WTC11 (cell line): ENCODE measurements around the gene SLN. TPM values are rescaled to one million over a fixed set of nuclear protein-coding genes. Genes with fewer than 3 reads are reported as not detected.

Experiments used
- ATAC-seq: fragments of 200-7000 bp; cut with Tn5 transposase; 2 replicates; pipeline ENCODE4 v1.10.0; 2021; ENCODE audit warnings: mild to moderate bottlenecking, moderate library complexity
- CTCF ChIA-PET: fragments of 300-600 bp; sonication (Branson Sonifier 250); formaldehyde crosslinking; loops from one replicate; lab custom pipeline; 2021; ENCODE audit warnings: antibody characterized with exemption; lab: Charles Lee
- POLR2A ChIA-PET: fragments of 350-600 bp; sonication (Branson Sonifier 250); formaldehyde crosslinking; loops from one replicate; lab custom pipeline; 2021; ENCODE audit warnings: antibody characterized with exemption; lab: Charles Lee
- DNase-seq: peaks from one replicate; pipeline ENCODE4 v3.0.0; 2021; ENCODE audit warnings: low spot score
- H3K27ac Mint-ChIP-seq: 2 replicates; pipeline ENCODE4 v1.8.0; 2021; ENCODE audit warnings: mixed read lengths
- H3K27me3 Mint-ChIP-seq: 2 replicates; pipeline ENCODE4 v1.8.0; 2021; ENCODE audit warnings: low read depth, mild to moderate bottlenecking, moderate library complexity, mixed read lengths
- H3K36me3 Mint-ChIP-seq: 2 replicates; pipeline ENCODE4 v1.8.0; 2021; ENCODE audit warnings: mixed read lengths
- H3K4me1 Mint-ChIP-seq: 2 replicates; pipeline ENCODE4 v1.8.0; 2022; ENCODE audit warnings: mixed read lengths
- H3K4me3 Mint-ChIP-seq: 2 replicates; pipeline ENCODE4 v1.8.0; 2021; ENCODE audit warnings: mild to moderate bottlenecking, moderate library complexity, mixed read lengths
- H3K9me3 Mint-ChIP-seq: 2 replicates; pipeline ENCODE4 v1.8.0; 2021; ENCODE audit warnings: mixed read lengths
- CREB1 ChIP-seq: sonication (generic); formaldehyde crosslinking; IDR thresholded peaks from 2 replicates; pipeline ENCODE4 v1.8.0; 2023; ENCODE audit warnings: mild to moderate bottlenecking, missing genetic modification reagents
- CREM ChIP-seq: sonication (generic); formaldehyde crosslinking; IDR thresholded peaks from 2 replicates; pipeline ENCODE4 v1.8.1; 2022; ENCODE audit warnings: mild to moderate bottlenecking, missing genetic modification reagents, moderate library complexity
- ERG ChIP-seq: fragments of 250-450 bp; sonication (Bioruptor Pico); IDR thresholded peaks from 2 replicates; pipeline ENCODE4 v1.8.0; 2021; ENCODE audit warnings: mild to moderate bottlenecking
- FOXK1 ChIP-seq: sonication (generic); formaldehyde crosslinking; IDR thresholded peaks from 2 replicates; pipeline ENCODE4 v1.8.0; 2022; ENCODE audit warnings: mild to moderate bottlenecking, moderate library complexity, missing genetic modification reagents
- GTF2I ChIP-seq: fragments of 250-450 bp; sonication (Bioruptor Pico); conservative IDR thresholded peaks from 2 replicates; pipeline ENCODE4 v1.4.0; 2021; ENCODE audit warnings: mild to moderate bottlenecking
- JAZF1 ChIP-seq: fragments of 250-450 bp; sonication (Bioruptor Pico); IDR thresholded peaks from 2 replicates; pipeline ENCODE4 v1.9.0; 2021; ENCODE audit warnings: moderate library complexity, mild to moderate bottlenecking, inconsistent platforms
- MLX ChIP-seq: sonication (generic); formaldehyde crosslinking; IDR thresholded peaks from 2 replicates; pipeline ENCODE4 v1.8.1; 2023; ENCODE audit warnings: mild to moderate bottlenecking, missing genetic modification reagents, moderate library complexity
- NFE2L1 ChIP-seq: sonication (generic); formaldehyde crosslinking; IDR thresholded peaks from 2 replicates; pipeline ENCODE4 v1.8.1; 2023; ENCODE audit warnings: missing genetic modification reagents
- NR1H2 ChIP-seq: sonication (generic); formaldehyde crosslinking; IDR thresholded peaks from 2 replicates; pipeline ENCODE4 v1.9.0; 2021; ENCODE audit warnings: mild to moderate bottlenecking, moderate library complexity, missing genetic modification reagents
- NR3C1 ChIP-seq: sonication (generic); formaldehyde crosslinking; conservative IDR thresholded peaks from 2 replicates; pipeline ENCODE4 v1.8.1; 2023; ENCODE audit warnings: low read depth, mild to moderate bottlenecking, missing genetic modification reagents
- OVOL2 ChIP-seq: fragments of 250-450 bp; sonication (Bioruptor Pico); IDR thresholded peaks from 2 replicates; pipeline ENCODE4 v1.9.0; 2021; ENCODE audit warnings: mild to moderate bottlenecking, borderline replicate concordance
- PRDM15 ChIP-seq: sonication (generic); formaldehyde crosslinking; IDR thresholded peaks from 2 replicates; pipeline ENCODE4 v1.8.0; 2022; ENCODE audit warnings: missing genetic modification reagents
- RELA ChIP-seq: sonication (generic); formaldehyde crosslinking; IDR thresholded peaks from 2 replicates; pipeline ENCODE4 v1.8.1; 2022; ENCODE audit warnings: missing genetic modification reagents, mild to moderate bottlenecking, borderline replicate concordance
- TP53 ChIP-seq: sonication (generic); formaldehyde crosslinking; IDR thresholded peaks from 2 replicates; pipeline ENCODE4 v1.8.1; 2023; ENCODE audit warnings: mild to moderate bottlenecking, missing genetic modification reagents
- ZNF138 ChIP-seq: sonication (generic); formaldehyde crosslinking; conservative IDR thresholded peaks from 2 replicates; pipeline ENCODE4 v1.8.1; 2022; ENCODE audit warnings: mild to moderate bottlenecking, moderate library complexity, missing genetic modification reagents
- ZNF532 ChIP-seq: fragments of 250-450 bp; sonication (Bioruptor Pico); IDR thresholded peaks from 2 replicates; pipeline ENCODE4 v1.9.0; 2021; ENCODE audit warnings: mild to moderate bottlenecking, borderline replicate concordance
- ZSCAN18 ChIP-seq: fragments of 250-450 bp; sonication (Bioruptor Pico); IDR thresholded peaks from 2 replicates; pipeline ENCODE4 v2.1.2; 2022; ENCODE audit warnings: mild to moderate bottlenecking, moderate library complexity
- total RNA-seq: library from RNA; stranded (reverse); gene quantifications from 3 replicates; pipeline ENCODE4 v1.2.3, GENCODE V29; 2021

The SLN gene
- total RNA-seq, 1 experiment from 2014 or later = not detected

GRCh38 chr11:107720303-107720774 is 8.5 kb upstream of the SLN start:
- no peak for DNase-seq
- no peaks in the 10 kb centered on the region for H3K36me3 Mint-ChIP-seq
- peaks cover 5% of the 10 kb centered on the region for H3K27me3 Mint-ChIP-seq
- H3K4me3 Mint-ChIP-seq = no peak overlapping the region
- CTCF ChIA-PET = interaction anchor here (1.4 kb wide), 1 partner anchor 20 kb away, joined by 5 read pairs; no protein-coding TSS in a partner anchor
- H3K9me3 Mint-ChIP-seq = peaks cover 7% of the 10 kb centered on the region
- H3K27ac Mint-ChIP-seq = no peak overlapping the region
- TF ChIP-seq CREB1 (CRISPR knock-in tag) = no peak
- TF ChIP-seq GTF2I (CRISPR knock-in tag) = no peak
- TF ChIP-seq OVOL2 (CRISPR knock-in tag) = no peak
- TF ChIP-seq ZNF138 (CRISPR knock-in tag) = no peak
- TF ChIP-seq PRDM15 (CRISPR knock-in tag) = no peak
- TF ChIP-seq ERG = no peak
- TF ChIP-seq RELA (CRISPR knock-in tag) = no peak
- TF ChIP-seq ZNF532 (CRISPR knock-in tag) = no peak
- TF ChIP-seq NR1H2 = no peak
- no peak for TF ChIP-seq ZSCAN18
- TF ChIP-seq NFE2L1 = no peak
- no peak for TF ChIP-seq FOXK1
- TF ChIP-seq TP53 (CRISPR knock-in tag) = no peak
- no peaks in the 10 kb centered on the region for H3K4me1 Mint-ChIP-seq
- POLR2A ChIA-PET = no interaction called here
- ATAC-seq = no peak

- ChIA-PET CTCF (interaction anchor here (1.4 kb wide), 1 partner anchor 21 kb away, joined by 5 read pairs; no protein-coding TSS in a partner anchor), POLR2A (no interaction called here)
- TF ChIP-seq MLX (CRISPR knock-in tag) = no peak
- TF ChIP-seq NR3C1 = no peak
- no peak for TF ChIP-seq CREM (CRISPR knock-in tag)
- TF ChIP-seq JAZF1 (CRISPR knock-in tag) = no peak
- no peak for TF ChIP-seq PRDM15 (CRISPR knock-in tag)
- peaks cover 7% of the 10 kb centered on the region for H3K9me3 Mint-ChIP-seq
- no peak overlapping the region for H3K4me3 Mint-ChIP-seq
- peaks cover 5% of the 10 kb centered on the region for H3K27me3 Mint-ChIP-seq
- no peaks in the 10 kb centered on the region for H3K36me3 Mint-ChIP-seq
- no peaks in the 10 kb centered on the region for H3K4me1 Mint-ChIP-seq
- ATAC-seq = no peak
- no peak for DNase-seq
- H3K27ac Mint-ChIP-seq = no peak overlapping the region
These were observed 7.9 kb upstream of the SLN start for GRCh38 chr11:107719557-107720302.
